Measurements from ENCODE around the gene HECW1.

- TF ChIP-seq, protein P1, sequence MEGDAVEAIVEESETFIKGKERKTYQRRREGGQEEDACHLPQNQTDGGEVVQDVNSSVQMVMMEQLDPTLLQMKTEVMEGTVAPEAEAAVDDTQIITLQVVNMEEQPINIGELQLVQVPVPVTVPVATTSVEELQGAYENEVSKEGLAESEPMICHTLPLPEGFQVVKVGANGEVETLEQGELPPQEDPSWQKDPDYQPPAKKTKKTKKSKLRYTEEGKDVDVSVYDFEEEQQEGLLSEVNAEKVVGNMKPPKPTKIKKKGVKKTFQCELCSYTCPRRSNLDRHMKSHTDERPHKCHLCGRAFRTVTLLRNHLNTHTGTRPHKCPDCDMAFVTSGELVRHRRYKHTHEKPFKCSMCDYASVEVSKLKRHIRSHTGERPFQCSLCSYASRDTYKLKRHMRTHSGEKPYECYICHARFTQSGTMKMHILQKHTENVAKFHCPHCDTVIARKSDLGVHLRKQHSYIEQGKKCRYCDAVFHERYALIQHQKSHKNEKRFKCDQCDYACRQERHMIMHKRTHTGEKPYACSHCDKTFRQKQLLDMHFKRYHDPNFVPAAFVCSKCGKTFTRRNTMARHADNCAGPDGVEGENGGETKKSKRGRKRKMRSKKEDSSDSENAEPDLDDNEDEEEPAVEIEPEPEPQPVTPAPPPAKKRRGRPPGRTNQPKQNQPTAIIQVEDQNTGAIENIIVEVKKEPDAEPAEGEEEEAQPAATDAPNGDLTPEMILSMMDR (IDR thresholded peaks at IDR 0.05) = no peak
- TF ChIP-seq SIN3A (IDR thresholded peaks at IDR 0.05; ENCODE audit: borderline replicate concordance, insufficient read depth, low read depth, low read length) = no peak
These were observed 30.8 kb upstream of the HECW1 start for GRCh38 chr7:43081603-43082002.
